Tibial artery (tissue), 4 donors: ENCODE measurements around the gene DPP7.

Source experiments
- DNase-seq, 2 donors: peaks; one replicate each; pipeline ENCODE4 v3.0.0-alpha.2; 2019
- H3K27ac ChIP-seq, 2 donors: fragments of 200-600 bp; sonication (generic) in 1 of 2; 1 replicate in 1 of 2; 2 replicates in 1 of 2; pipeline ENCODE4 v1.5.1; 2018 to 2019; ENCODE audit warnings: mild to moderate bottlenecking in 1 of 2
- H3K27me3 ChIP-seq, 2 donors: fragments of 200-600 bp; sonication (generic) in 1 of 2; one replicate each; pipeline versions ENCODE4 v1.5.1 to v1.6.0; 2016 to 2019
- H3K36me3 ChIP-seq, 3 donors: fragments of 200-600 bp; sonication (generic) in 2 of 3; one replicate each; pipeline ENCODE4 v1.5.1; 2016 to 2019; ENCODE audit warnings: mild to moderate bottlenecking in 2 of 3
- H3K4me1 ChIP-seq, 4 donors: fragments of 200-600 bp; sonication (generic) in 2 of 4; 1 replicate in 3 of 4; 2 replicates in 1 of 4; pipeline ENCODE4 v1.5.1; 2016 to 2019
- H3K4me3 ChIP-seq, 2 donors: fragments of 200-600 bp; sonication (generic) in 1 of 2; 1 replicate in 1 of 2; 2 replicates in 1 of 2; pipeline ENCODE4 v1.5.1; 2018 to 2019; ENCODE audit warnings: mild to moderate bottlenecking in 2 of 2
- H3K9me3 ChIP-seq, 3 donors: fragments of 200-600 bp; sonication (generic) in 1 of 3; one replicate each; pipeline ENCODE4 v1.5.1; 2016 to 2019
- intact Hi-C: fragments of 100-400 bp; cut with DNase I; formaldehyde crosslinking; loops from one replicate; pipeline ENCODE4 v1.15.0; 2023; ENCODE audit warnings: low total_unique reads
- TF ChIP-seq, protein P1 (sequence below), 2 experiments: fragments of 200-600 bp in 1 of 2; fragments of 450-650 bp in 1 of 2; IDR thresholded peaks; one replicate each; pipeline ENCODE4 v1.5.1; 2017 to 2019; ENCODE audit warnings: antibody characterized with exemption in 2 of 2, mild to moderate bottlenecking in 1 of 2, moderate library complexity in 1 of 2

The DPP7 gene

DNA sequence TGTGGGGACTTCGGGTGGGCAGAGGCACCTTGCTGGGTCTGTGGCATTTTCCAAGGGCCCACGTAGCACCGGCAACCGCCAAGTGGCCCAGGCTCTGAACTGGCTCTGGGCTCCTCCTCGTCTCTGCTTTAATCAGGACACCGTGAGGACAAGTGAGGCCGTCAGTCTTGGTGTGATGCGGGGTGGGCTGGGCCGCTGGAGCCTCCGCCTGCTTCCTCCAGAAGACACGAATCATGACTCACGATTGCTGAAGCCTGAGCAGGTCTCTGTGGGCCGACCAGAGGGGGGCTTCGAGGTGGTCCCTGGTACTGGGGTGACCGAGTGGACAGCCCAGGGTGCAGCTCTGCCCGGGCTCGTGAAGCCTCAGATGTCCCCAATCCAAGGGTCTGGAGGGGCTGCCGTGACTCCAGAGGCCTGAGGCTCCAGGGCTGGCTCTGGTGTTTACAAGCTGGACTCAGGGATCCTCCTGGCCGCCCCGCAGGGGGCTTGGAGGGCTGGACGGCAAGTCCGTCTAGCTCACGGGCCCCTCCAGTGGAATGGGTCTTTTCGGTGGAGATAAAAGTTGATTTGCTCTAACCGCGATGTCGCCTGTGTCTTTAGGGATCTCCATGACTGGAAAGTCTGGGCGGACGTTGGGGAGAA, 5.8 kb downstream of the DPP7 start:
- H3K27ac ChIP-seq, result no peak overlapping the region
- peaks cover 0 to 4% (median 2%) of the 10 kb centered on the region in 4 donors for H3K4me1 ChIP-seq
- intact Hi-C loops, result no loop called here
- peaks cover 0 to 14% of the 10 kb centered on the region in 2 donors for H3K27me3 ChIP-seq
- no peaks in the 10 kb centered on the region for H3K9me3 ChIP-seq
- TF ChIP-seq, protein P1, sequence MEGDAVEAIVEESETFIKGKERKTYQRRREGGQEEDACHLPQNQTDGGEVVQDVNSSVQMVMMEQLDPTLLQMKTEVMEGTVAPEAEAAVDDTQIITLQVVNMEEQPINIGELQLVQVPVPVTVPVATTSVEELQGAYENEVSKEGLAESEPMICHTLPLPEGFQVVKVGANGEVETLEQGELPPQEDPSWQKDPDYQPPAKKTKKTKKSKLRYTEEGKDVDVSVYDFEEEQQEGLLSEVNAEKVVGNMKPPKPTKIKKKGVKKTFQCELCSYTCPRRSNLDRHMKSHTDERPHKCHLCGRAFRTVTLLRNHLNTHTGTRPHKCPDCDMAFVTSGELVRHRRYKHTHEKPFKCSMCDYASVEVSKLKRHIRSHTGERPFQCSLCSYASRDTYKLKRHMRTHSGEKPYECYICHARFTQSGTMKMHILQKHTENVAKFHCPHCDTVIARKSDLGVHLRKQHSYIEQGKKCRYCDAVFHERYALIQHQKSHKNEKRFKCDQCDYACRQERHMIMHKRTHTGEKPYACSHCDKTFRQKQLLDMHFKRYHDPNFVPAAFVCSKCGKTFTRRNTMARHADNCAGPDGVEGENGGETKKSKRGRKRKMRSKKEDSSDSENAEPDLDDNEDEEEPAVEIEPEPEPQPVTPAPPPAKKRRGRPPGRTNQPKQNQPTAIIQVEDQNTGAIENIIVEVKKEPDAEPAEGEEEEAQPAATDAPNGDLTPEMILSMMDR (IDR thresholded peaks at IDR 0.05), result no peak
- H3K4me3 ChIP-seq, result no peak overlapping the region
- peaks cover 39 to 97% (median 78%) of the 10 kb centered on the region in 3 donors for H3K36me3 ChIP-seq
- no peak for DNase-seq

DNA sequence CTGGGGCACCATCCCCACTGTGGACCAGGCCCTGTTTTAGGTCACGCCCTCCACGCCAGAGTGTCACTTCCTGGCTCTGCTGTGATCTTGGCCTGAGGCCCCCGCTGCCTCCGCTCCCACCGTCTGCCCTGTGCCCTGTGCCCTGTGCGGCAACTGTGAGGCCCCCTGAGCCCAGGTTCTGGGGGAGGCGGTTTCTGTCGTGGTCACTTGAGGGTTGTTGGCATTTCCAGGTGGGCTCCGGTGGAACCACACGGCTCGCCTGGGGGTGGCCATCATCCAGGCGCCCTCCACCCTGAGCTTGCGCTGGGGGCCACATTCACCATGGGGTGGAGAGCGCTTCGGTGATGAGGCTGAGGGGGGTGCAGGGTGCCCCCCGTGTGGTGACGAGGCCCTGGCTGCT, 6.6 kb downstream of the DPP7 start:
- Histone ChIP-seq H3K4me1 (no peaks in the 10 kb centered on the region), H3K9me3 (no peaks in the 10 kb centered on the region), H3K27ac (no peak overlapping the region), H3K36me3 (peaks cover 46 to 100% (median 86%) of the 10 kb centered on the region in 3 donors), H3K27me3 (peaks cover 0 to 10% of the 10 kb centered on the region in 2 donors), H3K4me3 (no peak overlapping the region)
- intact Hi-C loops, result no loop called here
- no peak for DNase-seq
- TF ChIP-seq, protein P1 (IDR thresholded peaks at IDR 0.05), result no peak

DNA sequence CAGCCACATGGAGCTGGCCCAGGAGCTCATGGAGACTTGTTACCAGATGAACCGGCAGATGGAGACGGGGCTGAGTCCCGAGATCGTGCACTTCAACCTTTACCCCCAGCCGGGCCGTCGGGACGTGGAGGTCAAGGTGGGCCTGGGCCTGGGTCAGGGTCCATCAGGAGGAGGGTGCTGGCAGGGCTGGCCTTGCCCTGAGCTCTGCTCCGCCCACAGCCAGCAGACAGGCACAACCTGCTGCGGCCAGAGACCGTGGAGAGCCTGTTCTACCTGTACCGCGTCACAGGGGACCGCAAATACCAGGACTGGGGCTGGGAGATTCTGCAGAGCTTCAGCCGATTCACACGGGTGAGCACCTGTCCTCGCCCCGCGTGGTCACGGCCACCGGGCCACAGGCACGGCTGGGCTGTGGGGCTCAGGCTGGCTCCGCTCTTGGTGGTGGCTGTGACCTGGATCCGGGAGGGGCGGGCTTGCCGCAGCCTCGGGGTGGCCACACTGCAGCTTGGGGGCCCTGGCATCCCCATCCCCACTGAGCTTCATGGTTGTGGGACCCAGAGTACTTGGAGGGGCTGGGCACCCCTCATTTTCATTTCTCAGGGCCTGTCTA, 7.1 kb downstream of the DPP7 start:
- no peak overlapping the region for H3K4me3 ChIP-seq
- DNase-seq, result no peak

DNA sequence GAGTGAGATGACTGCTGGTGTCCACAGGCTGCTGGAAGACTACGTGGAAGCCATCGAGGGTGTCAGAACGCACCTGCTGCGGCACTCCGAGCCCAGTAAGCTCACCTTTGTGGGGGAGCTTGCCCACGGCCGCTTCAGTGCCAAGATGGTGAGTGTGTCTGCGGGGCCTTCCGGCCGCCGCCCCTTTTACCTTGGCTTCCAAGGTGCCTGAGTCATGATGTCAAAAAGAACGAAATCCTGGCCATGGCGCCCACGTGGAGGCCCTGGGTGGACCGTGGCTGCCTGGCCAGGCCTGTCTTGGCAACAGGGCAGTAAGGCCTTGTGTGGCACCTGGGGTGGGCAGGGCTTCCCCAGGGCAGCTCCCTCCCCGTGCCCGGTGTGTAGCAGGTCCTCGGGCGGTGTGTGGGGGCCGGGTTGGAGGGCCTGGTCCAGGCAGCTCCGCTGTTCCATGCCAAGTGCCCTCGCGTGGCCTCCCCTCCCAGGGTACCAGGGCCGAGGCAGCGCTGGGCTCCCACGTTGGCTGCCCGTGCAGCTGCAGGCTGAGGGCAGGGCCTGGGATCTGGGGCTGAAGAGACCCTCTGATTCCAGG, 7.8 kb downstream of the DPP7 start:
- no peak for DNase-seq
- Histone ChIP-seq H3K36me3 (peaks cover 58 to 100% (median 86%) of the 10 kb centered on the region in 3 donors), H3K4me3 (no peak overlapping the region), H3K4me1 (no peaks in the 10 kb centered on the region), H3K27ac (no peak overlapping the region), H3K27me3 (no peaks in the 10 kb centered on the region), H3K9me3 (no peaks in the 10 kb centered on the region)
- intact Hi-C loops, result no loop called here
- TF ChIP-seq, protein P1 (IDR thresholded peaks at IDR 0.05), result no peak

More for the DNA sequence above, 7.1 kb downstream of the DPP7 start:
- peaks cover 52 to 100% (median 87%) of the 10 kb centered on the region in 3 donors for H3K36me3 ChIP-seq
- TF ChIP-seq, protein P1 (IDR thresholded peaks at IDR 0.05), result no peak
- H3K9me3 ChIP-seq, result no peaks in the 10 kb centered on the region
- H3K4me1 ChIP-seq, result no peaks in the 10 kb centered on the region
- peaks cover 0 to 5% of the 10 kb centered on the region in 2 donors for H3K27me3 ChIP-seq
- no peak overlapping the region for H3K27ac ChIP-seq
- intact Hi-C loops, result no loop called here

DNA sequence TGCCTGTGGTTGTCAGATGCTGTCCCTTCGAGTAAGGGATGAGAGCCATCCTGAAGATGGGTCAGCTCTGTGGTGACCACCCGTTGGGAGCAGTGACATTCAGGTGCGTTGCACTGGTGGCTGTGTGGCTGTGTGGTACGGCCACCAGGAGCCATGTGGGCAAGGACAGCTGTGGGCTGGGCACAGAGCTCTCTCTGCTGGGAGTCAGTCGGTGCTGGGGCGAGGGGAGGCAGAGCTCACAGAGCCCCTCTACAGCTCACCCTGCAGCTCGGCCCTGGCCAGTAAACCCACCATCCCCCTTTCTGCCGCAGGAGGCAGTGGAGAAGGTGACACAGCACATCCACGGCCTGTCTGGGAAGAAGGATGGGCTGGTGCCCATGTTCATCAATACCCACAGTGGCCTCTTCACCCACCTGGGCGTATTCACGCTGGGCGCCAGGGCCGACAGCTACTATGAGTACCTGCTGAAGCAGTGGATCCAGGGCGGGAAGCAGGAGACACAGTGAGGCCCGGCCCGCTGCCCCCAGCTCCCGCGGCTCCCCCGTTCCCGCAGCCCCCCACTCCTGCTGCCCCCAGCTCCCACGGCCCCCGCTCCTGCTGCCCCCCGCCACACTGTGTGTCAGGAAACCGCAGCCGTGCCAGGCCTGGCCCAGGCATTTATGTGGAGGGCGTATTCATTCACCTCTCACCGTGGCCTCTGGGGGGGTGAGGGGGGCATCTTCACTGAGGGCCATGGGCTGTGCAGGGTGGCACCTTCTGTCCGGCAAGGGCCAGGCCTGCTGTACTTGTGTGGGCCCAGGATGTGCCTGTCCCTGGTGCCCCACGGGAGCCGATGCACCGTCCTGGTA, 8.5 kb downstream of the DPP7 start:
- intact Hi-C loops, result no loop called here
- Histone ChIP-seq H3K36me3 (peaks cover 66 to 100% (median 91%) of the 10 kb centered on the region in 3 donors), H3K27ac (no peak overlapping the region), H3K4me3 (no peak overlapping the region), H3K27me3 (no peaks in the 10 kb centered on the region), H3K4me1 (no peaks in the 10 kb centered on the region), H3K9me3 (no peaks in the 10 kb centered on the region)
- DNase-seq, result no peak
- TF ChIP-seq, protein P1 (IDR thresholded peaks at IDR 0.05), result no peak
